H1 (cell line): ENCODE data around the gene IFT80. TPM values are rescaled to one million over a fixed set of nuclear protein-coding genes. Genes with fewer than 3 reads are reported as not detected.

Source experiments
- CEBPB ChIP-seq: IDR thresholded peaks from 2 replicates; pipeline ENCODE4 v1.6.1; 2012; ENCODE audit warnings: low read depth, low read length
- CHD2 ChIP-seq: IDR thresholded peaks from 2 replicates; pipeline ENCODE4 v1.6.1; 2012; ENCODE audit warnings: low read length, improper control_type of control experiment
- CTBP2 ChIP-seq: IDR thresholded peaks from 2 replicates; pipeline ENCODE4 v1.7.0; 2011; ENCODE audit warnings: borderline replicate concordance, mild to moderate bottlenecking, moderate library complexity, mixed read lengths, low read length; ENCODE audit not compliant: insufficient read depth, insufficient read length
- EP300 ChIP-seq, 2 experiments: IDR thresholded peaks; 1 replicate in 1 of 2; 2 replicates in 1 of 2; pipeline ENCODE4 v1.6.1; 2011 to 2012; ENCODE audit warnings: low read depth in 2 of 2, low read length in 2 of 2, mild to moderate bottlenecking in 2 of 2, borderline replicate concordance in 1 of 2, inconsistent platforms in 1 of 2, moderate library complexity in 1 of 2
- POU5F1 ChIP-seq: IDR thresholded peaks from 2 replicates; pipeline ENCODE4 v1.6.1; 2011; ENCODE audit warnings: low read depth, mild to moderate bottlenecking, low read length, moderate library complexity
- polyA plus RNA-seq, 7 experiments: library from polyadenylated mRNA; depleted of rRNA in 3 of 7; stranded (reverse) in 5 of 7; unstranded in 2 of 7; fragments of >200 nt in 5 of 7; fragments of 200-250 nt in 2 of 7; gene quantifications; 1 replicate in 5 of 7; 2 replicates in 1 of 7; 4 replicates in 1 of 7; pipeline versions ENCODE4 v1.2.1 to v1.2.3, GENCODE V29; 2011 to 2013; ENCODE audit warnings: missing spikeins in 2 of 7, mixed read lengths in 2 of 7
- total RNA-seq: library from RNA; stranded (reverse); fragmentation: NEBNext Ultra II Directional; extraction: Animal tissue kit (Norgen Biotek cat#: 25700); gene quantifications from 2 replicates; pipeline ENCODE4 v1.2.1, GENCODE V29; 2021

The IFT80 gene
- total and polyA plus RNA-seq, 2 of the 8 experiments (the other 6 are each of a cell fraction or from before 2014, with no cell fraction given): 7.2 to 25.9 TPM

DNA sequence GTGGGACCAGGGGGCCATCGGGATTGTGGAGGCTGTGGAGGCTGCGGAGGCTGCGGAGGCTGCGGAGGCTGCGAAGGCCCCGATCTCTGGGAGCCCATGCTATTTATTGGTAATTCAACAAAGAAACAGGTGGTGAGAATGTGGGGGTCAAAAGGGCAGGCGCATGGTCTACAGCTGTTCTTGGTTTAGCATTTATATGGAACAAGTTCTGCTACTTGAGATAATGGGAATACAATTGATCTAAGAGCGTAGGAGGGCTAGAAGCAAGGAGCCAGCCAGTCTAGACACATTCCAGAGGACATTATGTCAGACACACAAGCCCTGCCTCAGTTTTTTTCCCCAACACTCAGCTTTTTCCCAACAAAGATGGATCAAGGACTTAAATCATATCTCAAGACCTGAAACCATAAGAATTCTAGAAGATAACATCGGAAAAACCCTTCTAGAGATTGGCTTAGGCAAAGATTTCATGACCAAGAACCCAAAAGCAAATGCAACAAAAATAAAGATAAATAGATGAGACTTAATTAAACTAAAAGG is 153.7 kb downstream of the IFT80 start (continued):
- TF ChIP-seq POU5F1 (no peak), CTBP2 (no peak), CHD2 (no peak), CEBPB (no peak), EP300 (IDR thresholded peaks at IDR 0.05; ENCODE audit: borderline replicate concordance in 1 of 2, low read depth in 2 of 2, low read length in 2 of 2) (no peak)
